Upper lobe of left lung (tissue), 4 donors: Measurements from ENCODE around the gene BANP.
"Not testable (repeated sequence)": the region's sequence is repeated elsewhere in the genome, so short reads cannot be mapped to it uniquely, and the experiment has no call there.

Experiments
- CTCF ChIP-seq, 6 experiments: fragments of 450-650 bp in 4 of 6; fragments of 200-600 bp in 2 of 6; sonication (generic) in 2 of 6; IDR thresholded peaks; one replicate each; pipeline ENCODE4 v1.5.1; 2016 to 2019; ENCODE audit warnings: antibody characterized with exemption in 6 of 6
- POLR2A ChIP-seq, 4 donors: fragments of 450-650 bp; IDR thresholded peaks; one replicate each; pipeline ENCODE4 v1.5.1; 2016 to 2017; ENCODE audit warnings: antibody characterized with exemption in 4 of 4, mild to moderate bottlenecking in 2 of 4
- POLR2AphosphoS5 ChIP-seq, 2 donors: sonication (generic); formaldehyde crosslinking; IDR thresholded peaks; one replicate each; pipeline ENCODE4 v1.5.1; 2017; ENCODE audit warnings: antibody characterized with exemption in 2 of 2

- not testable (repeated sequence) for TF ChIP-seq CTCF, POLR2AphosphoS5, POLR2A (IDR thresholded peaks at IDR 0.05)
Measured at GRCh38 chr16:88118852-88119741, 167.9 kb downstream of the BANP start.
